Kidney (tissue), 14 donors: ENCODE data around the gene SPACA4. TPM values are rescaled to one million over a fixed set of nuclear protein-coding genes. Genes with fewer than 3 reads are reported as not detected.

Experiments
- DNase-seq, 5 donors: peaks; one replicate each; pipeline ENCODE4 v3.0.0-alpha.2; 2013 to 2020
- FAIRE-seq: peaks from 2 replicates; lab custom pipeline; 2012; peaks lifted over from hg19 to GRCh38; lab: Jason Lieb, UNC
- H3K27ac ChIP-seq, 2 donors: one replicate each; pipeline ENCODE4 v1.7.0; 2013; ENCODE audit warnings: low read depth in 2 of 2, low read length in 2 of 2, inconsistent platforms in 1 of 2
- H3K27me3 ChIP-seq: one replicate; pipeline ENCODE4 v1.7.1; 2013; ENCODE audit warnings: low read length, inconsistent platforms; ENCODE audit not compliant: control insufficient read depth, insufficient read depth
- H3K36me3 ChIP-seq, 3 donors: one replicate each; pipeline versions ENCODE4 v1.7.0 to v1.7.1; 2013; ENCODE audit warnings: low read length in 3 of 3, control low read depth in 1 of 3, inconsistent platforms in 1 of 3; ENCODE audit not compliant: insufficient read depth in 3 of 3, control insufficient read depth in 2 of 3
- H3K4me1 ChIP-seq, 3 donors: one replicate each; pipeline versions ENCODE4 v1.7.0 to v1.7.1; 2013; ENCODE audit warnings: low read length in 3 of 3, inconsistent platforms in 1 of 3, low read depth in 1 of 3; ENCODE audit not compliant: control insufficient read depth in 2 of 3, insufficient read depth in 2 of 3
- H3K4me3 ChIP-seq, 3 donors: one replicate each; pipeline versions ENCODE4 v1.7.0 to v1.8.1; 2013; ENCODE audit warnings: low read length in 3 of 3, control low read depth in 1 of 3, inconsistent platforms in 1 of 3
- H3K9ac ChIP-seq, 3 donors: one replicate each; pipeline versions ENCODE4 v1.7.0 to v1.7.1; 2013; ENCODE audit warnings: low read length in 3 of 3, control low read depth in 1 of 3, inconsistent platforms in 1 of 3
- H3K9me3 ChIP-seq, 3 donors: one replicate each; pipeline versions ENCODE4 v1.7.0 to v1.7.1; 2013; ENCODE audit warnings: low read length in 3 of 3, control low read depth in 1 of 3, inconsistent platforms in 1 of 3; ENCODE audit not compliant: control insufficient read depth in 2 of 3, insufficient read depth in 1 of 3
- intact Hi-C: fragments of 100-400 bp; cut with DNase I; formaldehyde crosslinking; loops from one replicate; pipeline ENCODE4 v1.11.1; 2022
- polyA plus RNA-seq: library from polyadenylated mRNA; stranded (reverse); fragments of 350-450 nt; fragmentation: Illumina TruSeq; extraction: RNeasy Lipid Tissue Mini Kit (QIAGEN cat#74804); gene quantifications from one replicate; pipeline ENCODE4 v1.2.3, GENCODE V29; 2014; ENCODE audit warnings: low read depth, low replicate concordance; ENCODE audit not compliant: insufficient read depth
- total RNA-seq: library from RNA; stranded (reverse); fragmentation: NEBNext Ultra II Directional; extraction: Animal tissue kit (Norgen Biotek cat#: 25700); gene quantifications from one replicate; pipeline ENCODE4 v1.2.1, GENCODE V29; 2021
- TF ChIP-seq, protein P1 (sequence below): IDR thresholded peaks from 3 replicates; pipeline ENCODE4 v1.5.1; 2012; ENCODE audit warnings: mild to moderate bottlenecking, moderate library complexity, borderline replicate concordance; ENCODE audit not compliant: insufficient read depth; ENCODE audit errors: extremely low read depth
- donor health status: control.
- donor health status: control.
- donor health status: control.
- donor health status: control.
- donor health status: control.
- donor health status: DM: yes; HTN: yes; CAD: no.
- donor health status: Normal renal cell carcinoma (clear cell type).

Gene SPACA4
- total and polyA plus RNA-seq, 2 donors from 2014 or later: not detected

DNA sequence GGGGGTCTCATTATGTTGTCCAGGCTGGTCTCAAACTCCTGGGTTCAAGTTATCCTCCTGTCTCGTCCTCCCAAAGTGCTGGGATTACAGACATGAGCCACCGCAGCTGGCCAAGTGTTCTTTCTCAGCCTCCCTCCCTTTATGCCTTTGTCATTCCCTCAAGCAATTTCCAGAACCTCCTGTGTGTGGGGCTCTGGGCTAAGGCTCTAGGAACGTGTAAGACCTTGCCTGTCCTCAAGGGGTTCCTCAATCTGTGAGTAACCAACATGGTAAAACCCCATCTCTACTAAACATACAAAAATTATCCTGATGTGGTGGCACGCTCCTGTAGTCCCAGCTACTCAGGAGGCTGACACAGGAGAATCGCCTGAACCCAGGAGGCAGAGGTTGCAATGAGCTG, 15.5 kb upstream of the SPACA4 start:
- TF ChIP-seq, protein P1, sequence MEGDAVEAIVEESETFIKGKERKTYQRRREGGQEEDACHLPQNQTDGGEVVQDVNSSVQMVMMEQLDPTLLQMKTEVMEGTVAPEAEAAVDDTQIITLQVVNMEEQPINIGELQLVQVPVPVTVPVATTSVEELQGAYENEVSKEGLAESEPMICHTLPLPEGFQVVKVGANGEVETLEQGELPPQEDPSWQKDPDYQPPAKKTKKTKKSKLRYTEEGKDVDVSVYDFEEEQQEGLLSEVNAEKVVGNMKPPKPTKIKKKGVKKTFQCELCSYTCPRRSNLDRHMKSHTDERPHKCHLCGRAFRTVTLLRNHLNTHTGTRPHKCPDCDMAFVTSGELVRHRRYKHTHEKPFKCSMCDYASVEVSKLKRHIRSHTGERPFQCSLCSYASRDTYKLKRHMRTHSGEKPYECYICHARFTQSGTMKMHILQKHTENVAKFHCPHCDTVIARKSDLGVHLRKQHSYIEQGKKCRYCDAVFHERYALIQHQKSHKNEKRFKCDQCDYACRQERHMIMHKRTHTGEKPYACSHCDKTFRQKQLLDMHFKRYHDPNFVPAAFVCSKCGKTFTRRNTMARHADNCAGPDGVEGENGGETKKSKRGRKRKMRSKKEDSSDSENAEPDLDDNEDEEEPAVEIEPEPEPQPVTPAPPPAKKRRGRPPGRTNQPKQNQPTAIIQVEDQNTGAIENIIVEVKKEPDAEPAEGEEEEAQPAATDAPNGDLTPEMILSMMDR: no peak
- Histone ChIP-seq H3K27ac (no peak overlapping the region), H3K36me3 (no peaks in the 10 kb centered on the region), H3K9me3 (no peaks in the 10 kb centered on the region), H3K4me3 (no peak overlapping the region), H3K4me1 (peaks cover 0 to 2% (median 0%) of the 10 kb centered on the region in 3 donors), H3K9ac (no peak overlapping the region), H3K27me3 (no peaks in the 10 kb centered on the region)
- intact Hi-C loops: no loop called here
- FAIRE-seq (no peak), DNase-seq (no peak)

DNA sequence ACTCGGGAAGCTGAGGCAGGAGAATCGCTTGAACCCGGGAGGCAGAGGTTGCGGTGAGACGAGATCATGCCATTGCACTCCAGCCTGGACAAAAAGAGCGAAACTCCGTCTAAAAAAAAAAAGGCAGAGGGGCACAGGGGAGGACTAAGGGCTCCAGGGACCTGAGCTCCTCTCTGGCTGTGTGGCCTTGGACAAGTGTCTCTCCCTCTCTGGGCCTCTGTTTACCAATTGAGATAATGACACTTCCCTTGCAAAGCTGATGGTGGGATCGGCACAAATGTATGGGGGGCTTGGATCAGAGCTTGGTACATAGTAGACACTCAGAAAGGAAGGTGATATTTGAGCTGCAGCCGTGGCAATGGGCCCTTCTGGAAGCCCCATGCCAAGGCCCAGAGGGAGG, 11.4 kb upstream of the SPACA4 start:
- Histone ChIP-seq H3K4me1 (no peaks in the 10 kb centered on the region), H3K36me3 (no peaks in the 10 kb centered on the region), H3K4me3 (no peak overlapping the region), H3K27ac (no peak overlapping the region), H3K27me3 (no peaks in the 10 kb centered on the region), H3K9ac (no peak overlapping the region), H3K9me3 (no peaks in the 10 kb centered on the region)
- FAIRE-seq (no peak), DNase-seq (no peak)
- intact Hi-C loops: no loop called here
- TF ChIP-seq, protein P1: no peak

DNA sequence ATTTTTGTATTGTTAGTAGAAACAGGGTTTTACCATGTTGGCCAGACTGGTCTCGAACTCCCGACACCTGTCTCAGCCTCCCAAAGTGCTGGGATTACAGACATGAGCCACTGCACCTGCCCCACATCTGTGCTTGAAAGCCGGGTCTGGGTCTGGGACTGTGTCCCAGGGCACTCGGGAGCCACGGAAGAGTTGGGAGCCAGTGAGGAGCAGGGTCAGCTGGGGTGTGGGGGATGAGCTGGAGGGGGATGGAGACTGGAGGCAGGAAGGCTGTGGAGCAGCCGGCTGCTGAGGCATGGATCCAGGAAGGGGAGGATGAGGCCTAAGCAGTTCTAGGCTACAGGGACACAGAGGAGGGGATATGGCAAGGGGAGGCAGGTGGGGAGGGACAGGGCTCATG, 10.7 kb upstream of the SPACA4 start:
- Histone ChIP-seq H3K36me3 (no peaks in the 10 kb centered on the region), H3K9ac (no peak overlapping the region), H3K27me3 (no peaks in the 10 kb centered on the region), H3K9me3 (no peaks in the 10 kb centered on the region), H3K4me3 (no peak overlapping the region), H3K27ac (no peak overlapping the region), H3K4me1 (no peaks in the 10 kb centered on the region)
- intact Hi-C loops: no loop called here
- FAIRE-seq (no peak), DNase-seq (no peak)
- TF ChIP-seq, protein P1: no peak

DNA sequence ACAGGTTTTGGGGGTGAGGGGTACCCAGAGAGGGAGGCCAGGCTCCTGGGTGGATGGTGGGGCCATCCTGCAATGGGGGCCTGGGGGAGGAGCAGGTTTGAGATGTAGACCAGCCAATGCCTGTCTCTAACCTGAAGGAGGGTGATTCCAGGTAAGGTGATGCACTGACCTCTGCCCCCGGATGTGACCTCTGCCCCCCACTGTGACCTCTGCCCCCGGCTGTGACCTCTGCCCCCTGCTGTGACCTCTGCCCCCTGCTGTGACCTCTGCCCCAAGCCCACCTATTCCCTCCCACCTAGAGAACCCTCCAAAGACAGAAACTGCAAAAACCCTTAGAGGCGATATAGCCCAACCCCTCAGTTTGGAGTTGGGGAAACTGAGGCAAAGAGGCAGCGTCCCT, 10.3 kb upstream of the SPACA4 start:
- intact Hi-C loops: no loop called here
- Histone ChIP-seq H3K9ac (no peak overlapping the region), H3K27ac (no peak overlapping the region), H3K4me3 (no peak overlapping the region), H3K36me3 (no peaks in the 10 kb centered on the region), H3K4me1 (no peaks in the 10 kb centered on the region), H3K27me3 (no peaks in the 10 kb centered on the region), H3K9me3 (no peaks in the 10 kb centered on the region)
- FAIRE-seq: no peak
- DNase-seq: no peak
- TF ChIP-seq, protein P1: no peak
